GM19372 (cell line): ENCODE measurements around the gene UVRAG.

Experiments used
- ATAC-seq: cut with Tn5 transposase; IDR thresholded peaks from one replicate; pipeline ENCODE4 v1.9.1; 2021; ENCODE audit warnings: mild to moderate bottlenecking, low read depth, moderate library complexity; ENCODE audit not compliant: unreplicated experiment

The UVRAG gene

DNA sequence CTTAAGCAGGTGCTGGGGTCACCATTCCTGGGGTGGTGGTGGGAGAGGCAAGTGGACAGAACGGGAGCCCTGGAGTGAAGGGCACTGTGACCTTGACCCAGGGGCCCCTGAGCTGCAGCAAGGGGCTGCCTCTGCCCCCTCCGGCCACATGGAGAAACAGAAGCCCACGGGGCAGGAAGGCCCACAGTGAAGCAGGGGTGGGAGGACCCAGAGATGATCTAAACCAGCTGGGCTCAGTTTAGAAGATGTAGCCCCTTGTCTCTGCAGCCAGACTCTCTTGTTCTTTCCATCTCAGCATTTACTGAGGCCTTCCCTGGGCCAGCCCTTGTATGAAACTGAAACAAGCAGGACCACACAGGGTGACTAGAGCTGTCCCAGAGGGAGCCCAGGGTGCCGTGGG, 360.8 kb downstream of the UVRAG start:
- no peak for ATAC-seq

- no peak for ATAC-seq
Observed at GRCh38 chr11:76176463-76176862, 361.5 kb downstream of the UVRAG start.

GRCh38 chr11:76177250-76177686, 362.3 kb downstream of the UVRAG start:
- ATAC-seq, result no peak

- no peak for ATAC-seq
Observed at GRCh38 chr11:76179147-76179546, 364.1 kb downstream of the UVRAG start.

DNA sequence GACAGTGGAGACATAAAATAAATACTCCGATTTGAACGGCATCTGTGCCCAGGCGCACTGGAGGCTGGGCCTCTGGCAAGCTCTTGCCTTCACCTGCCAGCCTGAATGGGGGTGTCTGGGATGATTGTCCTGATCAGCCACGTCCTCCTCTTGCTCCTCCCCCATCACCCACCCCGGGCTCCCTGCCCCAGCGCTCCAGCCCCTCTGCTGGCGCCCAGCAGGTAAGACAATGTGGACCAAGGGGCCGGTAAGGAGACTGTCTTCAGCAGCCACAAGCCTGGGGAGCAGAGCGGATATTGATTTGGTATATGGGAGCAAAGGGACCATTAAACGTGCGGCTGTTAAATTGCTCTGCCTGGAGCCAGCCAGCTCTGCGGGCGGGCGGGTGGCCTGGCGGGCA, 366.4 kb downstream of the UVRAG start:
- no peak for ATAC-seq

DNA sequence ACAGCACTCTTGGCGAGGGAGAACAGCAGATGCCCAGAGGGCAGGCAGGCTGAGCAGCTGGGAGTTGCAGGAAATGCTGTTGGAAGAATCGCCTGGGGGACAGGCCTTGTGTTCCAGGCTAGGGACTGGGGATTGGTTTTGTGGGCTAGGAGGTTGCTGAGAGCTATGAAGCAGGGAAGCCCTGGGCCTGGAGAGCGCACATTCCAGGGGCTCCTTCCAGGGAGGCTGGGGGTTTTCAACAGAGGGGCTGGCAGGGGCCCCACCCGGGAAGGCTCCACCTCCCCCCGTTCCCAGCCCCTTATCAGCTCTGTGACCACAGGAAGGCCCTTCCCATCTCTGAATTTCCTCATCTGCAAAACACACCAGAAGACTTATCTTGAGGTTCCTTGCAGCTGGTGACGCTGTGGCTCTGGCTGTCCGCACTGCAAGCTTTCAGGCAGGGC, 369.6 kb downstream of the UVRAG start:
- no peak for ATAC-seq

GRCh38 chr11:76185511-76185910, 370.5 kb downstream of the UVRAG start:
- ATAC-seq, result no peak

- ATAC-seq, result no peak
Observed at GRCh38 chr11:76185931-76186401, 371.0 kb downstream of the UVRAG start.

DNA sequence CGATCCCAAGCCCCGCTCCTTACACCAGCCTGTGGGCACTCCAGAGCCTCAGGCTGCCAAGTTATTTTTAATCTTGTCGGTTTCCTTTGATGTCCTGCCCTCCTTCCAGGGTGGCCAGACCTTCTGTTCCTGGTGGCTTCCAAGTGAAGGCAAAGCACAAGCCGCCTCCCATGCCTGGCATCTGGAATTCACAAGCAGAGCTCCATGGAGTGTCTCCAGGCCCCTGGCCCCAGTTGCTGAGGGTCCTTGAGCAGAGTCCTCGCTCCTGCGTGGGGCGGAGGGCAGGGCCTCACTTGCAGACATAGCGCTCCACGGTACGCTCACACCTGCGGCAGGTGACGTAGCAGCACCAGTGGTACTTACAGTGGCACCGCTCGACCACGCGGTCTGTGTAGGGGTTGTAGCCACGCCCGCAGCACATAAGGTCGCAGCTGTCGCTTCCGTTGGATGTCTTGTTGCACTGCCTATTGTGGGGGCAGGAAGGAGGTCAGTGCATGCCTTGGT, 371.8 kb downstream of the UVRAG start:
- ATAC-seq, result no peak

DNA sequence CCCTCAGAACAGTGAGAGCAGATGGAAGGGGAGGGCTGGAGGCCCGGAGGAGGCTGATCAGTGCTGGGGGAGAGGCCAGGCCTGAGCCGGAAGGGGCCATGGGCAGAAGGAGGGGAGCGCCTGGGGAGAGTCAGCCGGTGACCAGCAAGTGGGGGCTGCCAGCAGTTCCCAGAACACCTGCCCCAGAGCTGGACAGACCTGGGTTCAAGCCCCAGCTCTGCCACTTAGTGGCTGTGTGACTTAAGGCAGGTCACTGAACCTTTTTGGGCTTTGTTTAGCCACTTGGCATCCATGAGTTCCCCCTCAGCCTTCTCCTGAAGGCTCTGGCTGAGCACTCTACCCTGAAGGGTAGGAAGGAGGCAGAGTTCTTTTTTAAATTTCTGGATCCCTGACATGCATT, 373.9 kb downstream of the UVRAG start:
- no peak for ATAC-seq

DNA sequence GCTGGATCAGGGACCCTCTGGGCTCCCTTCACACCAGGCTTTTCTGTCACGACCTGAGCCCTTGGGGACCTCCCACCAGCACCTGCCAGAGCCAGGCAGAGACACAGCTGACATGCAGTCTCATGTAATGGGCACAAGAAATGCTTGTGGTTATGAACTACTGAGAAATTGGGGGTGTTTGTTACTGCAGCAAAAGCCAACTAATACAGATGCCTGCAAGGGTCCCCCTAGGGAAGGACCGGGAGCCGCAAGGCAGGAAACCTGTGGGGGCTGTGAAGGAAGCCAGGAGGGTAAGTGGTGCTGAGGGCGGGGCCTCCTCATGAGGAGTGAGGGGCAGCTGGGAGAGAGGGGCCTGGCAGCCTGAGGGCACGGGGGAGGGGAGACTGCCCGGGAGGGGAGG, 374.7 kb downstream of the UVRAG start:
- no peak for ATAC-seq

DNA sequence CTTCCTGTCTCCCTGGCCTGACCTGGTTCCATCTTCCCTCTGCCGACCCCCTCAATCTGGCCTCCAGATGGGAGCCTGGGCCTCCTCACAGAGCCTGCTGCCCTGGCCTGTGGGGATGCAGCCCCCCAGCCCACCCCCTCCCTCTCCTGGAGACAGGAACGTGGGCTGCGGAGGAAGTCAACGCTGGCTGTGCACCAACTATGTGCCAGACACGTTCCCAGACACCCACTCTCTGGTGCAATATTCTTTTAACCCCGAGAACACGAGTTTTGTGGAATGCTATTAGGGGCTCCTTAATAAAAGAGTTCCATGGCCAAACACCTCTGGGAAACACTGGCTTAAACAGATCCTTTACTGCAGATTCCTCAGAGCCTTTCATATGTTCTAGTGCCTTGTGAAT, 375.4 kb downstream of the UVRAG start:
- no peak for ATAC-seq
